Measurements from ENCODE around the gene PASK.
"Not testable (repeated sequence)": the region's sequence is repeated elsewhere in the genome, so short reads cannot be mapped to it uniquely, and the experiment has no call there.

The PASK gene

DNA sequence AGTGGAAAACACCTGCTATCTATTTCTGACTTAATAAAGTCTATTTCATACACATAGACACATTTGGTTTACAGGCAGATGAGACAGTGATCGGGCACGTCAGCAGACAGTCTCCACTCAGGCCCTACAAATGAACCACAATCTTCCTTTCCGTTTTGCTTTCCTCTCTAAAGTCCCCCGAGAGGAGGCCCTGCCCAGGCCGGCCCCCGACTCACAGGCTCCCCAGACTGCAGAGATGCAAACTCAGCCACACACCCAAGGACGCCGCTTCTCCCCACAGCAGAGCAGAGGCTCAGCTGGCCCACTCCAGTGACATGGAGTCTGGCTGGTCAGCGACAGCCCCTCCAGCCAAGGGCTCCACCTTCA, 37.8 kb downstream of the PASK start:
- TF ChIP-seq JUND (IDR thresholded peaks at IDR 0.05; ENCODE audit: low read depth) = no peak
- DNase-seq (ENCODE audit: low read depth in 1 of 2, low spot score in 1 of 2) = no peak
- in situ Hi-C loops (cut with HindIII; ENCODE audit: low pct_unique_long_range_greater_than_20kb, low sequenced_read_pairs) = no loop called here

DNA sequence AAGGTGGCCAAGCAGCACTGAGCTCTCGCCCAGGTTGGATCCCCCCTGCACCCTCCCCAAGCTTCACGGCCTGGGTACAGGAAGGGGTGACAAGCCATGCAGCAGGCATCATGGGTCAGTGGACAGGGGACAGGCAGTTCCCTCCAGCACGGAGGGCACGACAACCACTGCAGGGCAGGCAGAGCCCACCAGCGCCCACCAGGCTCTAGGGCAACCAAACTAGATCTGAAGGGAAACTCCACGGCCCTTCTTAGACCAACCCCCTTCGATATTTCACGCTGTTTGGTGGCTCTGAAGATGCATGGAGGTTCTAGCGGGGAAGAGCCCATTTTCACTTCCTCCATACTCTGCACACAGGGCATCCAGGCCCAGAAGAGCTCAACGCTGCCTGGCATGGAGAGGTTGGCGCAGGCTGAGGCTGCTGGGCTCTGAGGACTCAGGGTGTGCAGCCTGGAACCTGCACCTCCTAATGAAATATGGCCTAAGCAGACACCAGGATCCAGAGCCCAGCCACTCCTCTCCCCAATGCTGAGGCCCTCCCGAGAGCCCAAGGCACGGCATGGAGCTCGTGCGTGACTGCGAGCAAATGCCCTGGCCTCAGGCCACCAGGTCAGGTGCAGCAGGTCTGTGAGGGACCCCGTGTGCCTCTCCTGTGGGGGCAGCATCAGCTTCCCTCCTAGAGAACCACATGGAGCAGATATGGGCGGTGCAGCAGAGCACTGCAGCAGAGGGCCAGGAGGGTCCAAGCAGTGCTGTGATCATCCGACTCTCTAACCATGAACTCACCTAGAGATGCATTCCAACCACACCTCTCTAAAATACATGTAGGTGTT, 38.4 kb downstream of the PASK start:
- in situ Hi-C loops (cut with HindIII; ENCODE audit: low pct_unique_long_range_greater_than_20kb, low sequenced_read_pairs) = no loop called here
- no peak for DNase-seq (ENCODE audit: low read depth in 1 of 2, low spot score in 1 of 2)
- no peak for TF ChIP-seq JUND (IDR thresholded peaks at IDR 0.05; ENCODE audit: low read depth)

GRCh38 chr2:241110089-241110606, 39.1 kb downstream of the PASK start:
- DNase-seq (ENCODE audit: low read depth in 1 of 2, low spot score in 1 of 2) = no peak
- TF ChIP-seq JUND (IDR thresholded peaks at IDR 0.05; ENCODE audit: low read depth) = no peak
- in situ Hi-C loops (cut with HindIII; ENCODE audit: low pct_unique_long_range_greater_than_20kb, low sequenced_read_pairs) = no loop called here

DNA sequence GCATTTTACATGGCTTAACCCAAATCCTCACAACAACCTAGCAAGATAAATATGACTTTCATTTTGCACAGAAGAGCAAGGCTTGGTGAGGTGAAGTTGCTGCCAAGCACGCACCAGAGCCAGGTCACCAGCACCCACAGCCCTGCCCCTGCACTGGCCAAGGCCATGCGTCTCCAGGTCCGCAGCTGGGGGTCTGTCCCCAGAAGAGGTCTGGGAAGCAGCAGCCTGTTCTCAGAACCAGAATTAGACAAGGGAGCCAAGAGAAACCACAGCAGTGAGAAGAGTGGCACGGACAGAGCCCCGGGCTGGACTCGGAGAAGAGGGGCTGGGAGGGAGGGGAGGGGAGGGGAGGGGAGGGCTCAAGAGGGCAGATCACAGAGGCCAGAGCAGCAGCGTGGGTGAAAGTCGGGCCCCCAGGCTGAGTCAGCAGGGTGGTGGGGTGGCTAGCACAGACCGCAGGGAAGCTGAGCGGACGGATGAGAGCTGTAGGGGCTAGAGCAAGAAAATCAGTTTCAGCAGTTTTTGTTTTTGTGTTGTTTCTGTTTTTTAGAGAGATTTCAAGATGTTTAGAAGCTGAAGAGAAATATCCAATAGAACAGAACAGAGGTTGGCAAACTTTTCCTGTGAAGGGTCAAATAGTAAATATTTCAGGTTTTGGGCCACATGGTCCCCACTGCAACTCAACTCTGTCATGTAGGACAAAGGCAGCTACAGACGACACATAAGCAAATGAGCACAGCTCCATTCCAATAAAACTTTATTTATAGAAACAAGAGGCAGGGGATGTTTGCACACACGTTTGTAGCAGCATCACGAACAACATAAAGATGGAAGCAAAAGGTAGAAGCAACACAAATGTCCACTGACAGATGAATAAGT, 39.8 kb downstream of the PASK start:
- DNase-seq (ENCODE audit: low read depth in 1 of 2, low spot score in 1 of 2) = no peak
- TF ChIP-seq JUND (IDR thresholded peaks at IDR 0.05; ENCODE audit: low read depth) = no peak
- in situ Hi-C loops (cut with HindIII; ENCODE audit: low pct_unique_long_range_greater_than_20kb, low sequenced_read_pairs) = no loop called here

- in situ Hi-C loops (cut with HindIII; ENCODE audit: low pct_unique_long_range_greater_than_20kb, low sequenced_read_pairs) = no loop called here
- DNase-seq (ENCODE audit: low read depth in 1 of 2, low spot score in 1 of 2) = no peak
- no peak for TF ChIP-seq JUND (IDR thresholded peaks at IDR 0.05; ENCODE audit: low read depth)
Observed at GRCh38 chr2:241108271-241109209, 40.7 kb downstream of the PASK start.

DNA sequence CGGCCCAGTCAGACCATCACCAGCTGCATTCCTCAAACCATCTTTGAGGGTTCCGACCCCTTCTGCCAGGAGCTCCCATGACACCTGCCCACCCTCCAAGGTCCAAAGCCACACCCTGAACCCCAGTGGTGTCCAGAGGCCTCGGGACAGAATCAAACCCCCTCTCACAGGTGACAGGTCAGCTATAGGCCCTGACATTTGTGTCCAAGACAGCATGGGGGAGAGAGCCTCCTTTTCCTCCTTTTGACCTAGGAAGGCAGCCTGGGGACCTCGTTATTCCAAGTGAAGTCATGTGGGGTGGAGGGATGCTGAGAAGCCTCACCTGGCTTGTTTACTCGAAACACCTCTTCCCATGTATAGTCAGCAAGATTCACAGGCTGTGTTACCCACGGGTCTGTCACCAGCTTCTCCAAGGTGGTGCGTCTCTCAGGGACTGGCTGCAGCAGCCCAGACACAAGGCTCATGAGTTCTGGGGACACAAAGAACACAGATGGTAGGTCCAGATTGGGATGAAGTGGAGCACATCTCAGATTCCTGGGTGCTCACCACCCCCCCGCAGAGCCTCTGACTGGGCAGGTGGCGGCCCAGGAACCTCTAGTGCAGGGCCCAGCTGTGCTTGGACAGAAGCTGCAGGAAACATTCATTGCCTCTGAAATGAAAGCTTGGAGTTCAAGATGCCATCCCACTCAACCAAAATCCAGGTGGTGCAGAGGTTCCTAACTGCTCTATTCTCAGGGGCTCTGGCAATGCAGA, 42.1 kb downstream of the PASK start:
- DNase-seq (ENCODE audit: low read depth in 1 of 2, low spot score in 1 of 2) = no peak
- TF ChIP-seq JUND (IDR thresholded peaks at IDR 0.05; ENCODE audit: low read depth) = no peak
- in situ Hi-C loops (cut with HindIII; ENCODE audit: low pct_unique_long_range_greater_than_20kb, low sequenced_read_pairs) = no loop called here

GRCh38 chr2:241105641-241106040, 43.6 kb downstream of the PASK start:
- DNase-seq (ENCODE audit: low read depth in 1 of 2, low spot score in 1 of 2) = no peak
- in situ Hi-C loops (cut with HindIII; ENCODE audit: low pct_unique_long_range_greater_than_20kb, low sequenced_read_pairs) = no loop called here

GRCh38 chr2:241104611-241105010, 44.7 kb downstream of the PASK start:
- in situ Hi-C loops (cut with HindIII; ENCODE audit: low pct_unique_long_range_greater_than_20kb, low sequenced_read_pairs); DNase-seq (ENCODE audit: low read depth in 1 of 2, low spot score in 1 of 2): not testable (repeated sequence)

More at GRCh38 chr2:241105641-241106040, 43.6 kb downstream of the PASK start:
- TF ChIP-seq JUND (IDR thresholded peaks at IDR 0.05; ENCODE audit: low read depth) = no peak

GRCh38 chr2:241103176-241103595, 46.1 kb downstream of the PASK start:
- in situ Hi-C loops (cut with HindIII; ENCODE audit: low pct_unique_long_range_greater_than_20kb, low sequenced_read_pairs) = no loop called here
- TF ChIP-seq JUND (IDR thresholded peaks at IDR 0.05; ENCODE audit: low read depth) = no peak
- DNase-seq (ENCODE audit: low read depth in 1 of 2, low spot score in 1 of 2) = no peak

DNA sequence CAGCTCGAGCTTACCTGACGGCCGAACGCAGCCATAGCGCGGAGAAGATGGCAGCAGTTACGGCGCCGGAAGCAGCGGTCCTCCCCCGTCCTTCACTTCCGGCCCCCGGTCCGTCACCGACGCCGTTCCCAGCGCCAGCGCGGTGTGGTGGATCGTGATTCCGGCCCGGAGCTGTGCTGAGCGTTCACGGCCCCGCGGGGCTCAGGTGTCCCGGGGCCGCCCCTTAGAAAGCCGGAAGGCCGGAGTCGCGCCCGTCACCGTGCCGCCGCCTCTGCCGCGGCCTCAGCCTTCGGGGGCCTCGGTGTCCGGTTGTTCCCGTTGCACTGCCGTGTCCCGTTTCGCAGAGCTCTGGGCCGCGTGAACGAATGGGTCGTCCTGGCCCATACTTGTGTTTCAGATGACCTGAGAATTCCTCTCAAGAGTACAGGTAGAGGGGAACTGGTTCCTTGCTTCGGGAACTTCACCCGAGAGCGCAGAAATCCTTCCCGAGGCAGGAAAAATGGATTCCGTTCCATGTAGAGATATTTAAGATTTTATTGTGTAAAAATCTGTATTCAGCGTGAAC, 47.0 kb downstream of the PASK start, which contains the start of gene MTERF4:
TSS of gene MTERF4 (minus strand) at position 49 of the 565 bp plus-strand sequence. CDS start at position 35, 14 bp downstream.
- in situ Hi-C loops (cut with HindIII; ENCODE audit: low pct_unique_long_range_greater_than_20kb, low sequenced_read_pairs) = no loop called here
- no peak for TF ChIP-seq JUND (IDR thresholded peaks at IDR 0.05; ENCODE audit: low read depth)
- peak; percentile 52 to 89 for DNase-seq (ENCODE audit: low read depth in 1 of 2, low spot score in 1 of 2)

DNA sequence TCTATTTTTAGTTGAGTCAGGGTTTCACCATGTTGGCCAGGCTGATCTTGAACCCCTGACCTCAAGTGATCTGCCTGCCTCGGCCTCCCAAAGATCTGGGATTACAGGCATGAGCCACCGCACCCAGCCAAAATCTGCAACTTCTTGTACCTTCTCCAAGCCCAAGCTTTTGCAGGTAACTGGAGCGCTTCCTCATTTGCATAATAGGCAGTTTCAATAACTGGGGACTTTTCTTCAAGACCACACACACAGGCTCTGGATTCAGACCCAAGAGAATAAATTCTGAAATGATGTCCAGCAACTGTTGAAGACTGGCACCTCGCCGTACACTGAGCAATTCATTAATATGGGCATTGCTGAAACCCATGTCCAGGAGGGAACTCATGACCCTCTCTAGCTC, 50.0 kb downstream of the PASK start:
- in situ Hi-C loops (cut with HindIII; ENCODE audit: low pct_unique_long_range_greater_than_20kb, low sequenced_read_pairs) = no loop called here
- DNase-seq (ENCODE audit: low read depth in 1 of 2, low spot score in 1 of 2) = no peak
- no peak for TF ChIP-seq JUND (IDR thresholded peaks at IDR 0.05; ENCODE audit: low read depth)

Measured in T47D (cell line).